GM21576 (cell line): ENCODE measurements around the gene CCRL2.

Source experiments
- ATAC-seq: cut with Tn5 transposase; IDR thresholded peaks from one replicate; pipeline ENCODE4 v1.9.1; 2021; ENCODE audit warnings: mild to moderate bottlenecking, moderate library complexity; ENCODE audit not compliant: unreplicated experiment

Gene CCRL2, protein sequence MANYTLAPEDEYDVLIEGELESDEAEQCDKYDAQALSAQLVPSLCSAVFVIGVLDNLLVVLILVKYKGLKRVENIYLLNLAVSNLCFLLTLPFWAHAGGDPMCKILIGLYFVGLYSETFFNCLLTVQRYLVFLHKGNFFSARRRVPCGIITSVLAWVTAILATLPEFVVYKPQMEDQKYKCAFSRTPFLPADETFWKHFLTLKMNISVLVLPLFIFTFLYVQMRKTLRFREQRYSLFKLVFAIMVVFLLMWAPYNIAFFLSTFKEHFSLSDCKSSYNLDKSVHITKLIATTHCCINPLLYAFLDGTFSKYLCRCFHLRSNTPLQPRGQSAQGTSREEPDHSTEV

DNA sequence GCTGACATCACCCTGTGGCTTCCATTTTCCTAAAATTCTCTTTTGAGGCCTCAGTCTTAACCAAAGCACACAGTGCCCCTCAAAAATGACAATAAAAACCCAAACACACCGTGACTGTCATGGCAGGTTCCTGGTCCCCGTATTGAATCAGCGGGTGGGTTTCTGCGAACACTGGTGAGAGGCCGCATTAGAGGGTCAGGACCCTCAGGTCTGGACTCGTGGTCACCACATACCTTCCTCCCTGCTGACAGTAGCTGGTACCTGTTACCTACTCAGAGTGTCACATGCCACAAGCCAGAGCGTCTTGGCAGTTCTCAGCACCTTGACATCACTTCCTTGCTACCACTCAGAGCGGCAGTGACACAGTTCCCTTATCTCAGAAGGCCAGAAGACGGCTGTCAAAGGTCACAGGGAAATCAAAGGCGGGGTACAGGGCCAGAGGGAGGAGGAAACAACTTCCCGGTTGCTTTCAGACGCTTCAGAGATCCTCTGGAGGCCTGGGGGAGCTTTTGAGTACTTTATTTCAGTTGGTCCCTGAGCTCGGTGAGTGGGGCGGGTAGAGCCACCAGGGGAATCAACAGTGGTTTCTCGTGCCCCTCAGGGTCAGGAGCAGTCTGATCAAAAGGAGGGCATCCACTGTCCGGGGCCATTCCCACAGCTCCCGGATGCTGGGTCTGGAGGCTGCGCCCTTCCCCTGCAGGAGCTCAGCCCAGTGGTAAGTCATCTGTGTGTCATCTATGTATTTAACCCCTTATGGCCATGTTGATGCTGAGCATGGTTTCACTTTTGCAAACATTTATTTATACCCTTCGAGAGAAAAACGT, at the start of gene CCRL2, which contains the start of gene CCR5AS:
Gene CCRL2, plus strand, starts transcription at position 472 of the 824 bp plus-strand sequence. CDS start 821 bp downstream, outside the sequence.
Gene CCR5AS, minus strand, starts transcription at position 279 of the 824 bp plus-strand sequence.
- no peak for ATAC-seq

DNA sequence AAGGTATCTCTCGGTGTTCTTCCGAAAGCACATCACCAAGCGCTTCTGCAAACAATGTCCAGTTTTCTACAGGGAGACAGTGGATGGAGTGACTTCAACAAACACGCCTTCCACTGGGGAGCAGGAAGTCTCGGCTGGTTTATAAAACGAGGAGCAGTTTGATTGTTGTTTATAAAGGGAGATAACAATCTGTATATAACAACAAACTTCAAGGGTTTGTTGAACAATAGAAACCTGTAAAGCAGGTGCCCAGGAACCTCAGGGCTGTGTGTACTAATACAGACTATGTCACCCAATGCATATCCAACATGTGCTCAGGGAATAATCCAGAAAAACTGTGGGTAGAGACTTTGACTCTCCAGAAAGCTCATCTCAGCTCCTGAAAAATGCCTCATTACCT, 48.6 kb upstream of the CCRL2 start:
- no peak for ATAC-seq

DNA sequence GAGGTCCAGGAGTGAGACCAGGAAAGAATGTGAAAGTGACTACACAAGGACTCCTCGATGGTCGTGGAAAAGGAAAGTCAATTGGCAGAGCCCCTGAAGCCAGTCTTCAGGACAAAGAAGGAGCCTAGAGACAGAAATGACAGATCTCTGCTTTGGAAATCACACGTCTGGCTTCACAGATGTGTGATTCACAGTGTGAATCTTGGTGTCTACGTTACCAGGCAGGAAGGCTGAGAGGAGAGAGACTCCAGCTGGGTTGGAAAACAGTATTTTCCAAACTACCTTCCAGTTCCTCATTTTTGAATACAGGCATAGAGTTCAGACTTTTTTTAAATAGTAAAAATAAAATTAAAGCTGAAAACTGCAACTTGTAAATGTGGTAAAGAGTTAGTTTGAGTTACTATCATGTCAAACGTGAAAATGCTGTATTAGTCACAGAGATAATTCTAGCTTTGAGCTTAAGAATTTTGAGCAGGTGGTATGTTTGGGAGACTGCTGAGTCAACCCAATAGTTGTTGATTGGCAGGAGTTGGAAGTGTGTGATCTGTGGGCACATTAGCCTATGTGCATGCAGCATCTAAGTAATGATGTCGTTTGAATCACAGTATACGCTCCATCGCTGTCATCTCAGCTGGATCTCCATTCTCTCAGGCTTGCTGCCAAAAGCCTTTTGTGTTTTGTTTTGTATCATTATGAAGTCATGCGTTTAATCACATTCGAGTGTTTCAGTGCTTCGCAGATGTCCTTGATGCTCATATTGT, 47.1 kb upstream of the CCRL2 start:
- peak; percentile 51 for ATAC-seq

DNA sequence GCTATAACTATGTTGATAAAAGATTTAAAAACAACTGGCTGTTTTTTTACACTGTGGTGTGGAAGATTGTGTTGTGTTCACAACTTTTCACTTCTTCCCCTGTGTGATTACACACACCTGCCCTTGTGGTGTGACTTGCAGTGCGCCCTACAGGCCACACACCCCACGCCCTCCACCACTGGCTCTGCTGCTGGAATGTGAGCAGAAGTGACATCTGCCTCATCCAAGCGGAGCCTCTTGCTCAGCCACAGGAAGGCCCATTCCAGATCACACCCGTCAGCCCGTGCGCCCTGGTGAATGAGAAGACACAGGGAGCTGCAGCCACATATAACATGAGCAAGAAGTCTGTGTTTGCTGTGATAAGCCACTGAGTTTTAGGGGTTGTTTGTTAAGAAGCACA, 46.2 kb upstream of the CCRL2 start:
- no peak for ATAC-seq

DNA sequence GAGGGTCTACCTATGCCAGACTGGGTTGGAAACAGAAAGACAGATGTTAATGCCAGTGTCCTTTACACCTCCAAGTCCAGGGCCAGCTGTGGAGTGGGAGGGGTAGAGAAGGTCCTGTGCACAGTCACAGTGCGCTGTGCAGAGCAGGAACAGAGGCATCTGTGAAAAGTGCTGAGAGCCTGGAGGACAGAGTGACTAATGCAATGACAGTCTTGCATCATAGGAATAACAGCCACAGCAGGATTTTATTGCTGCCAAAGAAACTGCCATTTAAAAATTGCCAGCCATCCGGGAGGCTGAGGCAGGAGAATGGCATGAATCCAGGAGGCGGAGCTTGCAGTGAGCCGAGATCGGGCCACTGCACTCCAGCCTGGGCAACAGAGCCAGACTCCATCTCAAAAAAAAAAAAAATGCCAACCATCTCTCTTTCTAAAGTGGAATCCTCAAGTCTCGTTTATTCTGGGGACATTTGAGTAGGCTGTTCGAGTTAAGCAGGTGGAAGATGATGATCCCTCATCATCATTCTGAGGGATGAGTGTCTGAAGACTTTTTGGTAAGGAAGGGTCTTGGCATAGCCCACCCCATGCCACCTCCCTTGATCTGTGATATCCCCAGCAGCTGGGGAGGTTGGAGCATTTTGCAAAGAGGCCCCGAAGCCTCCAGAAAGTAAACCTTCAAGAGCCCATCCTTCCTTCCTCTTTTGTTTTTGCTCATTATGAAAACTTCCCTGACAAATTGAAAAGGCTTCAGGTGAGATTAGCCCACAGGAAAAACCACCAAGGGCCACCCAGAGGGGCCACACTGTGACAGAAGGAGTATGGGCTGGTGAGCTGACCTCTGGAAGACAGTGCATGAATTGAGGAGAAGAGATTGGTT, 45.4 kb upstream of the CCRL2 start:
- no peak for ATAC-seq

DNA sequence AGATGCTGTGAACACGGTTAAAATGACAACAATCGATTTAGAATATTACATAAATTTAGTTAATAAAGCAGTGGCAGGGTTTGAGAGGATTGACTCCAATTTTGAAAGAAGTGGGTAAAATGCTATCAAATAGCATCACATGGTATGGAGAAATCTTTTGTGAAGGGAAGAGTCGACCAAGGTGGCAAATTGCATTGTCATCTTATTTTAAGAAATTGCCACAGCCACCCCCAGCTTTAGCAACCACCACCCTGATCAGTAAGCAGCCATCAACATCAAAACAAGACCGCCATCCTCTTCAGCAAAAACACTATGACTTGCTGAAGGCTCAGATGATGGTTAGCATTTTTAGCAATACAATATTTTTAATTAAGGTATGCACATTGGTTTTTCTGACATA, 42.0 kb upstream of the CCRL2 start:
- ATAC-seq, result no peak

DNA sequence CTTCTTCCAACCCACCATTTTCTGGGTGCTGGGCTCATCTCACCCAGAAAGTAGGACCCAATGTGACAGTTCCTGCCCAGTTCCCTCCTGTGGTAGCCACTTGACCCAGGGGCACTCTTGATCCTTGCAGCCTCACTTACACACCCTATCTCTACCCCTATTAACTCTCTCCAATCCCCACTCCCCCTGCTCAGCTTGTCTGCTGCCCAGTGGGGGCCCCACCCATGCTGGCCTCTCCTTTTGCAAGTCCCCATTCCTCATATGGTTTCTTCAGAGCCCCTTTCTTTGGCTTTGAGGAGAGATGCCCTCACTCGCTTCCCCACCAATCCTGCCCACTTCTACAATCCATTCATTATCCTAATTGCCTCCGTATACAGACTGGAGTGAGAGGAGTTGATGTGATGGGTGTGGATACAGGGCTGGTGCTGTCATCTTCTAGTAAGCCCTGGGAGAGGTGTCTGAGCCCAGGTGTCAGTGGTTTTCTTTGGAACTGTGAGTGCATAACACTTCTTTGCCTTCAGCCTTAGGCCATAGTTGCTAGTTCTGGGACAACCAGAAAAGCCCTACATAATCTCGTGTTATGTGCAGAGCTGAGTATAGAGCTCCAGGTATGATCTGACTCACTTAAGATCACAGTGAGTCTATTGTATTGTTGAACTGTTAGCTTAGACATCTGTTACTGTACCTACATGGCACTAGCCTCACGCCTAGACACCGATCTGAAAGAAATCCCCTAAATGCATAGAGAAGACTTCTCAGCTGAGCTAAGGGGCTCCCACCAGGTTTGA, 41.1 kb upstream of the CCRL2 start:
- ATAC-seq, result no peak

DNA sequence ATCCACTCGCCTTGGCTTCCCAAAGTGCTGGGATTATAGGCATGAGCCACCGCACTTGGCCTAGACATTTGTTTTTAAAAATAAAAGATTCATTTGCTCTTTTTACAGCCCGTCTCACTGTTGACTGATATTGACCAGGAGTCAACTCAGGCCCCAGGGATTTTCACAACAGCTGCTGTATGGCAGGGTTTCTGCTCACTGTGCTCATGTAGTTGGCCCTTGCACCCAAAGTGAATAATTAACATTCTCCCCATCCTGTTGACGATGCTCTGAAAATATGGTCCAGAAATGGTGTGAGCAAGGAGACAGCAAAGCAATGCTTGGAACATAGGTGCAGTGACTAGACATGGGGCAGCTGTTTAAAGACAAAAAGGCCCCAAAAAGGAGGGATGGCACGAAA, 39.2 kb upstream of the CCRL2 start:
- ATAC-seq, result no peak

DNA sequence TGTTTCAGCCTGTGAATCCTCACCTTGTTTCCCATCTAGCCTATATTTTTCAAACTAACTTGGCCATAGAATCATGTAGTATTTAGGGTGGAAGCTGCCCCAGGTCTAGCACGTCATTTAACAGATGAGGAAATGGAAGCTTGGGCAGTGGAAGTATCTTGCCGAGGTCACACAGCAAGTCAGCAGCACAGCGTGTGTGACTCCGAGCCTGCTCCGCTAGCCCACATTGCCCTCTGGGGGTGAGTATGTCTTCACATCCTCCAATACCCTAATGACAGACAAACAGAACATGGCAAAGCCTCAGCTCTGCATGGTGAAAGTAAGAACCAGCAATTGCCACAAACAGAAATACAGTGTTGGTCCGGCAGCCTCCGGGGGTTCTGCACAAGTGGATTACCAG, 38.5 kb upstream of the CCRL2 start:
- peak; percentile 45 for ATAC-seq

DNA sequence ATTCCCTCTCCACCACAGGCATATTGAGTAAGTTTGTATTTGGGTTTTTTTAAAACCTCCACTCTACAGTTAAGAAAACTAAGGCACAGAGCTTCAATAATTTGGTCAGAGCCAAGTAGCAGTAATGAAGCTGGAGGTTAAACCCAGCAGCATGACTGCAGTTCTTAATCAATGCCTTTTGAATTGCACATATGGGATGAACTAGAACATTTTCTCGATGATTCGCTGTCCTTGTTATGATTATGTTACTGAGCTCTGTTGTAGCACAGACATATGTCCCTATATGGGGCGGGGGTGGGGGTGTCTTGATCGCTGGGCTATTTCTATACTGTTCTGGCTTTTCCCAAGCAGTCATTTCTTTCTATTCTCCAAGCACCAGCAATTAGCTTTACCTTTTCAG, 37.9 kb upstream of the CCRL2 start:
- ATAC-seq, result no peak

DNA sequence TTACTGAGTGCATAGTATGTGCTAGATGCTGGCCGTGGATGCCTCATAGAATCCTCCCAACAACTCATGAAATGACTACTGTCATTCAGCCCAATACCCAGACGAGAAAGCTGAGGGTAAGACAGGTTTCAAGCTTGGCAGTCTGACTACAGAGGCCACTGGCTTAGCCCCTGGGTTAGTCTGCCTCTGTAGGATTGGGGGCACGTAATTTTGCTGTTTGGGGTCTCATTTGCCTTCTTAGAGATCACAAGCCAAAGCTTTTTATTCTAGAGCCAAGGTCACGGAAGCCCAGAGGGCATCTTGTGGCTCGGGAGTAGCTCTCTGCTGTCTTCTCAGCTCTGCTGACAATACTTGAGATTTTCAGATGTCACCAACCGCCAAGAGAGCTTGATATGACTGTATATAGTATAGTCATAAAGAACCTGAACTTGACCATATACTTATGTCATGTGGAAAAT, 37.4 kb upstream of the CCRL2 start:
- peak; percentile 67 for ATAC-seq

DNA sequence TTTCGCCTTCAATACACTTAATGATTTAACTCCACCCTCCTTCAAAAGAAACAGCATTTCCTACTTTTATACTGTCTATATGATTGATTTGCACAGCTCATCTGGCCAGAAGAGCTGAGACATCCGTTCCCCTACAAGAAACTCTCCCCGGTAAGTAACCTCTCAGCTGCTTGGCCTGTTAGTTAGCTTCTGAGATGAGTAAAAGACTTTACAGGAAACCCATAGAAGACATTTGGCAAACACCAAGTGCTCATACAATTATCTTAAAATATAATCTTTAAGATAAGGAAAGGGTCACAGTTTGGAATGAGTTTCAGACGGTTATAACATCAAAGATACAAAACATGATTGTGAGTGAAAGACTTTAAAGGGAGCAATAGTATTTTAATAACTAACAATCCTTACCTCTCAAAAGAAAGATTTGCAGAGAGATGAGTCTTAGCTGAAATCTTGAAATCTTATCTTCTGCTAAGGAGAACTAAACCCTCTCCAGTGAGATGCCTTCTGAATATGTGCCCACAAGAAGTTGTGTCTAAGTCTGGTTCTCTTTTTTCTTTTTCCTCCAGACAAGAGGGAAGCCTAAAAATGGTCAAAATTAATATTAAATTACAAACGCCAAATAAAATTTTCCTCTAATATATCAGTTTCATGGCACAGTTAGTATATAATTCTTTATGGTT, 36.1 kb upstream of the CCRL2 start, which contains the start of gene CCR5:
Gene CCR5, plus strand, starts transcription at position 108 of the 680 bp plus-strand sequence. CDS start 1,957 bp downstream, outside the sequence.
- no peak for ATAC-seq

DNA sequence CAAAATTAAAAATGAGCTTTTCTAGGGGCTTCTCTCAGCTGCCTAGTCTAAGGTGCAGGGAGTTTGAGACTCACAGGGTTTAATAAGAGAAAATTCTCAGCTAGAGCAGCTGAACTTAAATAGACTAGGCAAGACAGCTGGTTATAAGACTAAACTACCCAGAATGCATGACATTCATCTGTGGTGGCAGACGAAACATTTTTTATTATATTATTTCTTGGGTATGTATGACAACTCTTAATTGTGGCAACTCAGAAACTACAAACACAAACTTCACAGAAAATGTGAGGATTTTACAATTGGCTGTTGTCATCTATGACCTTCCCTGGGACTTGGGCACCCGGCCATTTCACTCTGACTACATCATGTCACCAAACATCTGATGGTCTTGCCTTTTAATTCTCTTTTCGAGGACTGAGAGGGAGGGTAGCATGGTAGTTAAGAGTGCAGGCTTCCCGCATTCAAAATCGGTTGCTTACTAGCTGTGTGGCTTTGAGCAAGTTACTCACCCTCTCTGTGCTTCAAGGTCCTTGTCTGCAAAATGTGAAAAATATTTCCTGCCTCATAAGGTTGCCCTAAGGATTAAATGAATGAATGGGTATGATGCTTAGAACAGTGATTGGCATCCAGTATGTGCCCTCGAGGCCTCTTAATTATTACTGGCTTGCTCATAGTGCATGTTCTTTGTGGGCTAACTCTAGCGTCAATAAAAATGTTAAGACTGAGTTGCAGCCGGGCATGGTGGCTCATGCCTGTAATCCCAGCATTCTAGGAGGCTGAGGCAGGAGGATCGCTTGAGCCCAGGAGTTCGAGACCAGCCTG, 35.3 kb upstream of the CCRL2 start:
- ATAC-seq, result no peak

DNA sequence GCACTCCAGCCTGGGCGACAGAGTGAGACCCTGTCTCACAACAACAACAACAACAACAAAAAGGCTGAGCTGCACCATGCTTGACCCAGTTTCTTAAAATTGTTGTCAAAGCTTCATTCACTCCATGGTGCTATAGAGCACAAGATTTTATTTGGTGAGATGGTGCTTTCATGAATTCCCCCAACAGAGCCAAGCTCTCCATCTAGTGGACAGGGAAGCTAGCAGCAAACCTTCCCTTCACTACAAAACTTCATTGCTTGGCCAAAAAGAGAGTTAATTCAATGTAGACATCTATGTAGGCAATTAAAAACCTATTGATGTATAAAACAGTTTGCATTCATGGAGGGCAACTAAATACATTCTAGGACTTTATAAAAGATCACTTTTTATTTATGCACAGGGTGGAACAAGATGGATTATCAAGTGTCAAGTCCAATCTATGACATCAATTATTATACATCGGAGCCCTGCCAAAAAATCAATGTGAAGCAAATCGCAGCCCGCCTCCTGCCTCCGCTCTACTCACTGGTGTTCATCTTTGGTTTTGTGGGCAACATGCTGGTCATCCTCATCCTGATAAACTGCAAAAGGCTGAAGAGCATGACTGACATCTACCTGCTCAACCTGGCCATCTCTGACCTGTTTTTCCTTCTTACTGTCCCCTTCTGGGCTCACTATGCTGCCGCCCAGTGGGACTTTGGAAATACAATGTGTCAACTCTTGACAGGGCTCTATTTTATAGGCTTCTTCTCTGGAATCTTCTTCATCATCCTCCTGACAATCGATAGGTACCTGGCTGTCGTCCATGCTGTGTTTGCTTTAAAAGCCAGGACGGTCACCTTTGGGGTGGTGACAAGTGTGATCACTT, 34.3 kb upstream of the CCRL2 start:
- no peak for ATAC-seq

DNA sequence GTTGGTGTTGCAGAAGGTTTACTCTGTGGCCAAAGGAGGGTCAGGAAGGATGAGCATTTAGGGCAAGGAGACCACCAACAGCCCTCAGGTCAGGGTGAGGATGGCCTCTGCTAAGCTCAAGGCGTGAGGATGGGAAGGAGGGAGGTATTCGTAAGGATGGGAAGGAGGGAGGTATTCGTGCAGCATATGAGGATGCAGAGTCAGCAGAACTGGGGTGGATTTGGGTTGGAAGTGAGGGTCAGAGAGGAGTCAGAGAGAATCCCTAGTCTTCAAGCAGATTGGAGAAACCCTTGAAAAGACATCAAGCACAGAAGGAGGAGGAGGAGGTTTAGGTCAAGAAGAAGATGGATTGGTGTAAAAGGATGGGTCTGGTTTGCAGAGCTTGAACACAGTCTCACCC, 32.3 kb upstream of the CCRL2 start:
- ATAC-seq, result no peak

DNA sequence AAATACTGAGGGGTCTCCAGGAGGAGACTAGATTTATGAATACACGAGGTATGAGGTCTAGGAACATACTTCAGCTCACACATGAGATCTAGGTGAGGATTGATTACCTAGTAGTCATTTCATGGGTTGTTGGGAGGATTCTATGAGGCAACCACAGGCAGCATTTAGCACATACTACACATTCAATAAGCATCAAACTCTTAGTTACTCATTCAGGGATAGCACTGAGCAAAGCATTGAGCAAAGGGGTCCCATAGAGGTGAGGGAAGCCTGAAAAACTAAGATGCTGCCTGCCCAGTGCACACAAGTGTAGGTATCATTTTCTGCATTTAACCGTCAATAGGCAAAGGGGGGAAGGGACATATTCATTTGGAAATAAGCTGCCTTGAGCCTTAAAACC, 31.8 kb upstream of the CCRL2 start:
- ATAC-seq, result no peak

DNA sequence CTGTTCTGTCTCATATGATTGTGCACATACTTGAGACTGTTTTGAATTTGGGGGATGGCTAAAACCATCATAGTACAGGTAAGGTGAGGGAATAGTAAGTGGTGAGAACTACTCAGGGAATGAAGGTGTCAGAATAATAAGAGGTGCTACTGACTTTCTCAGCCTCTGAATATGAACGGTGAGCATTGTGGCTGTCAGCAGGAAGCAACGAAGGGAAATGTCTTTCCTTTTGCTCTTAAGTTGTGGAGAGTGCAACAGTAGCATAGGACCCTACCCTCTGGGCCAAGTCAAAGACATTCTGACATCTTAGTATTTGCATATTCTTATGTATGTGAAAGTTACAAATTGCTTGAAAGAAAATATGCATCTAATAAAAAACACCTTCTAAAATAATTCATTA, 31.2 kb upstream of the CCRL2 start:
- no peak for ATAC-seq
